ENCODE results near the gene KCNK3.

Gene KCNK3

DNA sequence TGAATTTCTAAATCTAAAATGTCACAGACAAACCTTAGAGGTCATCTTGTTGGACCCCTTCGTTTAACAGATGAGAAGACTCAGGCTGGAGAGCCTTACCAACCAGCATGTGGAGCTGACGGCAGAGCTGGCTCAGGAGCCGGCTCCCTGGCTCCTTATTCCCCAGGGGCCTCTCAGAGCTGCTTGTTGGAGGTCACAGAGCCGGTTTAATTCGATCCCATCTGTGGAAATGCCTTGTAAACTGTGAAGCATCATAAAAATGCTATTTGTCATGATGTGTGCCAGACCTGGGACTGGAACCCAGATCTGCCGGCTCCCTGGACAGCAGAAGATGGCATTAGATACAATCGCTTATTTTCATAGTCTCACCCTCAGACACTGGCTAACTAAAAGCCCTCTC, 43.2 kb upstream of the KCNK3 start:
- TF ChIP-seq, protein P1, sequence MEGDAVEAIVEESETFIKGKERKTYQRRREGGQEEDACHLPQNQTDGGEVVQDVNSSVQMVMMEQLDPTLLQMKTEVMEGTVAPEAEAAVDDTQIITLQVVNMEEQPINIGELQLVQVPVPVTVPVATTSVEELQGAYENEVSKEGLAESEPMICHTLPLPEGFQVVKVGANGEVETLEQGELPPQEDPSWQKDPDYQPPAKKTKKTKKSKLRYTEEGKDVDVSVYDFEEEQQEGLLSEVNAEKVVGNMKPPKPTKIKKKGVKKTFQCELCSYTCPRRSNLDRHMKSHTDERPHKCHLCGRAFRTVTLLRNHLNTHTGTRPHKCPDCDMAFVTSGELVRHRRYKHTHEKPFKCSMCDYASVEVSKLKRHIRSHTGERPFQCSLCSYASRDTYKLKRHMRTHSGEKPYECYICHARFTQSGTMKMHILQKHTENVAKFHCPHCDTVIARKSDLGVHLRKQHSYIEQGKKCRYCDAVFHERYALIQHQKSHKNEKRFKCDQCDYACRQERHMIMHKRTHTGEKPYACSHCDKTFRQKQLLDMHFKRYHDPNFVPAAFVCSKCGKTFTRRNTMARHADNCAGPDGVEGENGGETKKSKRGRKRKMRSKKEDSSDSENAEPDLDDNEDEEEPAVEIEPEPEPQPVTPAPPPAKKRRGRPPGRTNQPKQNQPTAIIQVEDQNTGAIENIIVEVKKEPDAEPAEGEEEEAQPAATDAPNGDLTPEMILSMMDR (IDR thresholded peaks at IDR 0.05; ENCODE audit: insufficient read depth, low read depth, low read length, missing control alignments): no peak
- DNase-seq (ENCODE audit: low read depth): no peak
- no peak overlapping the region for H3K4me3 ChIP-seq (ENCODE audit: low read depth, low read length)

DNA sequence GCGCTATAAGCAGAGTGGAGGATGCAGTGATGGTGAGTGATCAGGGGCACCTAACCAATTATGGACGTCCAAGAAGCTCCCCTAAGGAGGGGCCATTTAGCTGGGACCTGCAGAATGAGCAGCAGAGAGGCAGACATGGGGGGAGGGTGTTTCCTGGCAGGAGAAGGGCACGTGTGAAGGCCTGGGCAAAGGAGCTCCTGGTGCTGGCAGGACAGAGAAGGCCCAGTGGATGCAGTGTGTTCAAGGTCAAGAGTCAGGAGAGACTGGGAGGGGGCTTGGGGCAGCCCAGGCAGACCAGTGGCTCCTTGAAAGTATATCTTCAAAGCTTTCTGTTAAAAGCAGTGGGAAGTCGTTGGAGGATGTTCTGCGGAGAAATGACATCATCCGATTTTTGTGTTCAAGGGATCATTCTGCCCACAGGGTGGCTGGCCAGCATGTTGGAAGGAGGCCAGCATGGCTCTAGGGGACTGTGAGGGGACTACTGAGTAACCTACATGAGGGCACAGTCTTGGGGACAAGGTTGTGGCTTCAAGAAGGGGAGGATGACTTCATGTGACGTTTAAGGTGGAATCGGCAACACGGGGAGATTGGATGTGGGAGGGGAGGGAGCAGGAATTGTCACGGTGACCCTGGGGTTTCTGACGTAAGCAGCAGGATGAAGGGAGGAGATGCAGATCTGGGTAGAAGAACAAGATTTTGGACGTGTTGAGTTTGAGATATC, 42.4 kb upstream of the KCNK3 start:
- TF ChIP-seq, protein P1 (IDR thresholded peaks at IDR 0.05; ENCODE audit: insufficient read depth, low read depth, low read length, missing control alignments): no peak
- H3K4me3 ChIP-seq (ENCODE audit: low read depth, low read length): no peak overlapping the region
- DNase-seq (ENCODE audit: low read depth): no peak

DNA sequence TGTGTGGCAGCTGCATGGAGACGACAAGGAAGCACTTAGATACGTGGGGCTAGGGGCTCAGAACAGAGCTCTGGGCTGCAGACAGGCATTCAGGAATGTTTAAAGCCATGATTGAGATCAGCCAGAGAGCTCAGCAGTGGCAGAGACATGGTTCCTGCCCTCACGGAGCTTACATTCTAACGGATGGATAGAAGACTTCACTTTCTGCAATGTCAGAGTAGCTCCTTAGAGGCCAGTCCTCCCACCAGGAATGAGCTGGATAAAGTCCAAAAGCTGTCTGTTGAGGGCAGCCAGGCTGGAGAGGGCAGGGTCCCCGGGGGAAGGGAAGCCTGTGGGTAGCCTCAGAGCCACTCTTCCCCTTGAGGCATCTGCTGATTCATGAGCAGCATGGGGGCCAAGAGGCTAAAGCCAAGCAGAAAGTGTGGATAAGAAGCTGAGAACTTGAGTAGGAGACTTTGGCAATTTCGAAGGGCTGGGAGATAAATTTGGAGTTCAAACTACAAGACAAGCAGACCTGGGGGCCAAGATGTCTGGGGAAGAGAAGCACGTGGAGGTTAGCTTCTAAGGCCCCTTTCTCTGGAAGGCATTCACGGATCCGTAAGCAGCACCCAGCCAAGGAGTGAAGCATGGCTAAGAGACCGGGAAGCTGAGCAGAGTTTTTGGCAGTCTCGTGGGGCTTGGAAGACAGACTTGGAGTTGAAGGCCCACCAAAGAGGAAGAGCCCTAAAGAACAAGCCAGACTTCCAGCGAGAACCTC, 41.6 kb upstream of the KCNK3 start:
- TF ChIP-seq, protein P1 (IDR thresholded peaks at IDR 0.05; ENCODE audit: insufficient read depth, low read depth, low read length, missing control alignments): no peak
- no peak overlapping the region for H3K4me3 ChIP-seq (ENCODE audit: low read depth, low read length)
- no peak for DNase-seq (ENCODE audit: low read depth)

DNA sequence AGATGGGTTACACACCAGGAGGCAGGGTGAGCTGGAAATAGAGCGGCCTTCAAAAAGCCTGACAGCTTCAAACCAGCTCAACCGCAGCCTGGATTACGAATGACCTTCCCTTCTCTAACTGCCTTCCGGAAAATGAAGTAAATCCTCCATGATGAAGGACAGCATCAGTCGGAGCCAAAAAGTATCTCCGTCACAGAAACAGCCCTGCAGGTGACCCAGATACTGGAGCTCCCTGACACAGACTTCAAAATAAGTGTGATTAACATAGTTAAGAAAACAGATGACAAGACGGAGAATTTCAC, 41.1 kb upstream of the KCNK3 start:
- no peak overlapping the region for H3K4me3 ChIP-seq (ENCODE audit: low read depth, low read length)
- DNase-seq (ENCODE audit: low read depth): no peak
- TF ChIP-seq, protein P1 (IDR thresholded peaks at IDR 0.05; ENCODE audit: insufficient read depth, low read depth, low read length, missing control alignments): no peak

DNA sequence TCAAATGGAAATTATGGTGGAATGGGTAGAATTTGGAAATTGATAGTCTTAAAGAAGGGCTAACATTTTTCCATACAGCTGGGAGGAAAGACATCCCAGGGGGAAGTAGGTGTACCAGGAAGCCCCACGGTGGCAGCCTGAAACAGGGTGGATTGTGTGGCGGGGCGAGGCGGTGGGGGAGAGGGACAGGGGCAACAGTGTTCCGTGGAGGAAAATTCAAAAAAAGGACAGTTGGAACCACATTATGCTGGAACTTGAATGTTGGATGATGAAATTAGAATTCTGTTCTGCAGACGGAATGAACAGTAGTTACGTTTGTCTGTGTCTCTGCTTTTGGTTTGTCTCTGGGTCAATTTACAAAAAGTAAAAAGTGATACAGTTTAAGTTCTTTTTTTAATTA, 40.7 kb upstream of the KCNK3 start:
- DNase-seq (ENCODE audit: low read depth): no peak
- TF ChIP-seq, protein P1 (IDR thresholded peaks at IDR 0.05; ENCODE audit: insufficient read depth, low read depth, low read length, missing control alignments): no peak
- no peak overlapping the region for H3K4me3 ChIP-seq (ENCODE audit: low read depth, low read length)

DNA sequence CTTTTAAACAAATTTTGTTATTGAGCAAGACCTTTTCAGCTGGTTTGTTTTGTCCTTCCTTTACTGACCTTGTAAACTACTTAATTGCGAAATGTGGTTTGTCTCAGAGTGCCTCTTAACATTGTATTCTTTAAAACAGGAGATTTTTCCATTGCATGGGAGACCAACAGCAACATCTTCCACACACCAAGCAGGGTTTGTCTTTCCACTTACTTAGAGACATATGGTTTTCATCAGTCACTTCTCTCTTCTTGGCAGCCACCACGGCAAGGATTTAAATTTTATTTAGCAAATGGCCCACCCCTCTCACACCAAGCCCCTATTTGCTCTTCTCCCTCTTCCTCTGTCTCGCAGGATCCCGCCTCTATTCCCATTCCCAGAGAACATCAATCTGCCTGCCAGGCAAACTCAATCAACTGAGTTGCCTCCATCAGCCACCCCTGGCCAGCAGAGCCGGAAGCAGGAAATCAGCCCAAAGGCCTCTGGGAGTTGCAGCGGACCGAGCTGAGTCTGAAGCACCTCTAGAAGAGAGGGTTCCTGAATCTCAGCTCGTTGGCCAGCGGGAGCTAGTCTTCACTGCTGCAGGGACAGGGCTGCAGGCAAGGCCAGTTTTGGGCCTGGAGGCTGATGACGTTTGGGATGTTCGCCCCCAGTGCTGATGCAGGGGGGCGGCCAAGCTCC, 40.0 kb upstream of the KCNK3 start:
- TF ChIP-seq, protein P1 (IDR thresholded peaks at IDR 0.05; ENCODE audit: insufficient read depth, low read depth, low read length, missing control alignments): no peak
- no peak overlapping the region for H3K4me3 ChIP-seq (ENCODE audit: low read depth, low read length)
- DNase-seq (ENCODE audit: low read depth): no peak

Measured in GM12865 (cell line).